Esophagus muscularis mucosa (tissue), 4 donors: ENCODE results near the gene ITSN2. TPM values are rescaled to one million over a fixed set of nuclear protein-coding genes. Genes with fewer than 3 reads are reported as not detected.

Experiments used
- DNase-seq: peaks from one replicate; pipeline ENCODE4 v3.0.0-alpha.2; 2017; ENCODE audit errors: extremely low spot score
- H3K27ac ChIP-seq, 4 donors: fragments of 200-600 bp; sonication (generic); replicated peaks in 1 of 4; 1 replicate in 3 of 4; 2 replicates in 1 of 4; pipeline ENCODE4 v1.5.1; 2016 to 2019; ENCODE audit warnings: mild to moderate bottlenecking in 1 of 4
- H3K27me3 ChIP-seq, 4 donors: fragments of 200-600 bp; sonication (generic); one replicate each; pipeline versions ENCODE4 v1.5.1 to v1.6.0; 2016 to 2019
- H3K36me3 ChIP-seq, 4 donors: fragments of 200-600 bp; sonication (generic); one replicate each; pipeline ENCODE4 v1.5.1; 2016 to 2019
- H3K4me1 ChIP-seq, 4 donors: fragments of 200-600 bp; sonication (generic); one replicate each; pipeline ENCODE4 v1.5.1; 2016 to 2019
- H3K4me3 ChIP-seq, 4 donors: fragments of 200-600 bp; sonication (generic); 1 replicate in 2 of 4; 2 replicates in 2 of 4; pipeline ENCODE4 v1.5.1; 2016 to 2019; ENCODE audit warnings: mild to moderate bottlenecking in 4 of 4, moderate library complexity in 1 of 4
- H3K9me3 ChIP-seq, 4 donors: fragments of 200-600 bp; sonication (generic); 1 replicate in 3 of 4; 2 replicates in 1 of 4; pipeline ENCODE4 v1.5.1; 2016 to 2019
- CTCF ChIP-seq, 3 experiments: fragments of 200-600 bp in 2 of 3; fragments of 450-650 bp in 1 of 3; sonication (generic) in 2 of 3; IDR thresholded peaks; one replicate each; pipeline ENCODE4 v1.5.1; 2017 to 2019; ENCODE audit warnings: antibody characterized with exemption in 3 of 3, mild to moderate bottlenecking in 2 of 3, moderate library complexity in 1 of 3
- EP300 ChIP-seq: sonication (generic); formaldehyde crosslinking; IDR thresholded peaks from one replicate; pipeline ENCODE4 v1.6.1; 2017; ENCODE audit warnings: antibody characterized with exemption
- POLR2A ChIP-seq: fragments of 450-650 bp; IDR thresholded peaks from one replicate; pipeline ENCODE4 v1.6.1; 2017; ENCODE audit warnings: antibody characterized with exemption, moderate library complexity, mild to moderate bottlenecking, low read depth
- POLR2AphosphoS5 ChIP-seq, 2 donors: sonication (generic); formaldehyde crosslinking; IDR thresholded peaks; one replicate each; pipeline ENCODE4 v1.6.1; 2017; ENCODE audit warnings: antibody characterized with exemption in 2 of 2
- WGBS: methylation state at CpG from one replicate; pipeline ENCODE4 v1.1.5; 2018; 5-methylcytosine and 5-hydroxymethylcytosine counted together
- intact Hi-C: fragments of 100-400 bp; cut with DNase I; formaldehyde crosslinking; loops from one replicate; pipeline ENCODE4 v1.15.1; 2023
- total RNA-seq, 4 donors: library from RNA; depleted of rRNA; stranded (reverse); fragments of >200 nt; gene quantifications; one replicate each; pipeline versions ENCODE4 v1.1.0 to v1.2.1, GENCODE V29; 2016

ITSN2 gene
- total RNA-seq, 4 donors from 2014 or later: 47.0 to 60.2 (median 53.6) TPM

GRCh38 chr2:24191848-24192247 lies 168.5 kb downstream of the ITSN2 start:
- Histone ChIP-seq H3K27me3 (no peaks in the 10 kb centered on the region), H3K4me1 (no peaks in the 10 kb centered on the region), H3K27ac (no peak overlapping the region), H3K36me3 (peaks cover 0 to 12% (median 0%) of the 10 kb centered on the region in 4 donors), H3K9me3 (no peaks in the 10 kb centered on the region), H3K4me3 (no peak overlapping the region)
- TF ChIP-seq EP300 (no peak), CTCF (IDR thresholded peaks at IDR 0.05) (no peak), POLR2A (no peak), POLR2AphosphoS5 (IDR thresholded peaks at IDR 0.05) (no peak)
- 81% methylated on average over 4 of the region's 5 CpGs for WGBS
- intact Hi-C loops: no loop called here
- DNase-seq: no peak

GRCh38 chr2:24191156-24191555 lies 169.2 kb downstream of the ITSN2 start:
- Histone ChIP-seq H3K36me3 (peaks cover 0 to 12% (median 0%) of the 10 kb centered on the region in 4 donors), H3K27me3 (no peaks in the 10 kb centered on the region), H3K4me1 (no peaks in the 10 kb centered on the region), H3K4me3 (no peak overlapping the region), H3K27ac (no peak overlapping the region), H3K9me3 (no peaks in the 10 kb centered on the region)
- TF ChIP-seq CTCF (IDR thresholded peaks at IDR 0.05) (no peak), POLR2AphosphoS5 (IDR thresholded peaks at IDR 0.05) (no peak), POLR2A (no peak), EP300 (no peak)
- no peak for DNase-seq
- WGBS: 94% methylated on average over 9 of the region's 9 CpGs
- intact Hi-C loops: no loop called here

GRCh38 chr2:24190503-24190902 lies 169.8 kb downstream of the ITSN2 start:
- no peak for DNase-seq
- H3K9me3 ChIP-seq: peaks cover 0 to 4% (median 0%) of the 10 kb centered on the region in 4 donors
- 95% methylated on average over 9 of the region's 9 CpGs for WGBS
- no peaks in the 10 kb centered on the region for H3K27me3 ChIP-seq
- H3K27ac ChIP-seq: no peak overlapping the region
- no peaks in the 10 kb centered on the region for H3K4me1 ChIP-seq
- intact Hi-C loops: no loop called here
- H3K36me3 ChIP-seq: peaks cover 0 to 12% (median 0%) of the 10 kb centered on the region in 4 donors
- no peak overlapping the region for H3K4me3 ChIP-seq
- TF ChIP-seq POLR2A (no peak), EP300 (no peak), CTCF (IDR thresholded peaks at IDR 0.05) (no peak), POLR2AphosphoS5 (IDR thresholded peaks at IDR 0.05) (no peak)

GRCh38 chr2:24189551-24189950 lies 170.8 kb downstream of the ITSN2 start:
- no peak overlapping the region for H3K27ac ChIP-seq
- WGBS: 90% methylated on average over 10 of the region's 10 CpGs
- TF ChIP-seq CTCF (IDR thresholded peaks at IDR 0.05): no peak
- no peak for TF ChIP-seq POLR2AphosphoS5 (IDR thresholded peaks at IDR 0.05)
- TF ChIP-seq POLR2A: no peak
- TF ChIP-seq EP300: no peak
- intact Hi-C loops: no loop called here
- no peak overlapping the region for H3K4me3 ChIP-seq
- H3K4me1 ChIP-seq: no peaks in the 10 kb centered on the region
- H3K36me3 ChIP-seq: peaks cover 0 to 12% (median 0%) of the 10 kb centered on the region in 4 donors
- no peak for DNase-seq
- H3K9me3 ChIP-seq: peaks cover 0 to 6% (median 0%) of the 10 kb centered on the region in 4 donors
- H3K27me3 ChIP-seq: no peaks in the 10 kb centered on the region

- no peaks in the 10 kb centered on the region for H3K36me3 ChIP-seq
- peaks cover 0 to 6% (median 0%) of the 10 kb centered on the region in 4 donors for H3K9me3 ChIP-seq
- intact Hi-C loops: no loop called here
- no peak for DNase-seq
- WGBS: 88% methylated on average over 6 of the region's 6 CpGs
- no peak overlapping the region for H3K4me3 ChIP-seq
- no peak for TF ChIP-seq EP300
- no peak for TF ChIP-seq POLR2AphosphoS5 (IDR thresholded peaks at IDR 0.05)
- TF ChIP-seq CTCF (IDR thresholded peaks at IDR 0.05): no peak
- no peak for TF ChIP-seq POLR2A
- no peak overlapping the region for H3K27ac ChIP-seq
- no peaks in the 10 kb centered on the region for H3K4me1 ChIP-seq
- no peaks in the 10 kb centered on the region for H3K27me3 ChIP-seq
Measured at GRCh38 chr2:24183366-24184069, 176.8 kb downstream of the ITSN2 start.
